ENCODE results near the gene PRKCB.

PRKCB gene

GRCh38 chr16:23847948-23848347 lies 12.2 kb downstream of the PRKCB start:
- Histone ChIP-seq H2AFZ (ENCODE audit: low read depth) (no peak overlapping the region), H3K27me3 (ENCODE audit: insufficient read depth, low read depth) (no peaks in the 10 kb centered on the region), H4K20me1 (ENCODE audit: insufficient read depth) (no peaks in the 10 kb centered on the region), H3K9ac (no peak overlapping the region), H3K4me1 (ENCODE audit: low read depth, poor library complexity, severe bottlenecking) (peaks cover 17% of the 10 kb centered on the region), H3K4me2 (no peak overlapping the region), H3K36me3 (ENCODE audit: insufficient read depth) (no peaks in the 10 kb centered on the region), H3K4me3 (IDR thresholded peaks at IDR 0.05; ENCODE audit: insufficient read depth, low read depth, low read length) (no peak overlapping the region), H3K79me2 (ENCODE audit: insufficient read depth, low read depth) (no peaks in the 10 kb centered on the region), H3K27ac (no peak overlapping the region)
- TF ChIP-seq, protein P1, sequence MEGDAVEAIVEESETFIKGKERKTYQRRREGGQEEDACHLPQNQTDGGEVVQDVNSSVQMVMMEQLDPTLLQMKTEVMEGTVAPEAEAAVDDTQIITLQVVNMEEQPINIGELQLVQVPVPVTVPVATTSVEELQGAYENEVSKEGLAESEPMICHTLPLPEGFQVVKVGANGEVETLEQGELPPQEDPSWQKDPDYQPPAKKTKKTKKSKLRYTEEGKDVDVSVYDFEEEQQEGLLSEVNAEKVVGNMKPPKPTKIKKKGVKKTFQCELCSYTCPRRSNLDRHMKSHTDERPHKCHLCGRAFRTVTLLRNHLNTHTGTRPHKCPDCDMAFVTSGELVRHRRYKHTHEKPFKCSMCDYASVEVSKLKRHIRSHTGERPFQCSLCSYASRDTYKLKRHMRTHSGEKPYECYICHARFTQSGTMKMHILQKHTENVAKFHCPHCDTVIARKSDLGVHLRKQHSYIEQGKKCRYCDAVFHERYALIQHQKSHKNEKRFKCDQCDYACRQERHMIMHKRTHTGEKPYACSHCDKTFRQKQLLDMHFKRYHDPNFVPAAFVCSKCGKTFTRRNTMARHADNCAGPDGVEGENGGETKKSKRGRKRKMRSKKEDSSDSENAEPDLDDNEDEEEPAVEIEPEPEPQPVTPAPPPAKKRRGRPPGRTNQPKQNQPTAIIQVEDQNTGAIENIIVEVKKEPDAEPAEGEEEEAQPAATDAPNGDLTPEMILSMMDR (conservative IDR thresholded peaks at IDR 0.05; ENCODE audit: low read depth, low read length) = no peak

DNA sequence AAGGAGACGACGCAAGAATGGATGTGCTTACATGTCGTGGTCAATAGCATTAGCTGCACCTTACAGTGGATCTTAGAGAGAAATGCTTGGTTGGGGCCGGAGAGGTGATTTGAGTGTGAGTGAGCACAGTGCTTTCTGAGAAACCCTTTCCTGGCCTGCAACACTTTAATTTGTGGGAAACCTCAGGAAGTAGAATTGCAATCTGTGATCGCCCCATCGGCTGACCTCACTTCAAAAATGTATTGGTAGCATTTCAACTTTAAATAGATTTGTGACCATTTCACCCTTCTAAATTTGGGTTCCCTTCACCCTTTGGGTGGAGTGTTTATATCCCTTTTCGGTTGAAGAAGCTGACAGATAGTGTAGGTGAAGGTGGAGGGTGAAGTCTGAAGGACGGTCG lies 13.2 kb downstream of the PRKCB start:
- H3K27me3 ChIP-seq (ENCODE audit: insufficient read depth, low read depth) = no peaks in the 10 kb centered on the region
- H3K4me1 ChIP-seq (ENCODE audit: low read depth, poor library complexity, severe bottlenecking) = peaks cover 17% of the 10 kb centered on the region
- no peak overlapping the region for H3K4me2 ChIP-seq
- H4K20me1 ChIP-seq (ENCODE audit: insufficient read depth) = no peaks in the 10 kb centered on the region
- H3K4me3 ChIP-seq (IDR thresholded peaks at IDR 0.05; ENCODE audit: insufficient read depth, low read depth, low read length) = no peak overlapping the region
- no peak overlapping the region for H2AFZ ChIP-seq (ENCODE audit: low read depth)
- TF ChIP-seq, protein P1 (conservative IDR thresholded peaks at IDR 0.05; ENCODE audit: low read depth, low read length) = no peak
- H3K36me3 ChIP-seq (ENCODE audit: insufficient read depth) = no peaks in the 10 kb centered on the region
- H3K27ac ChIP-seq = no peak overlapping the region
- no peaks in the 10 kb centered on the region for H3K79me2 ChIP-seq (ENCODE audit: insufficient read depth, low read depth)
- no peak overlapping the region for H3K9ac ChIP-seq

- Histone ChIP-seq H3K4me1 (ENCODE audit: low read depth, poor library complexity, severe bottlenecking) (no peaks in the 10 kb centered on the region), H2AFZ (ENCODE audit: low read depth) (no peak overlapping the region), H4K20me1 (ENCODE audit: insufficient read depth) (no peaks in the 10 kb centered on the region), H3K27ac (no peak overlapping the region), H3K4me2 (no peak overlapping the region), H3K36me3 (ENCODE audit: insufficient read depth) (no peaks in the 10 kb centered on the region), H3K79me2 (ENCODE audit: insufficient read depth, low read depth) (no peaks in the 10 kb centered on the region), H3K4me3 (IDR thresholded peaks at IDR 0.05; ENCODE audit: insufficient read depth, low read depth, low read length) (no peak overlapping the region), H3K27me3 (ENCODE audit: insufficient read depth, low read depth) (no peaks in the 10 kb centered on the region), H3K9ac (no peak overlapping the region)
- TF ChIP-seq, protein P1 (conservative IDR thresholded peaks at IDR 0.05; ENCODE audit: low read depth, low read length) = no peak
Measured at GRCh38 chr16:23852794-23853562, 17.2 kb downstream of the PRKCB start.

- Histone ChIP-seq H3K36me3 (ENCODE audit: insufficient read depth) (no peaks in the 10 kb centered on the region), H3K27me3 (ENCODE audit: insufficient read depth, low read depth) (no peaks in the 10 kb centered on the region), H3K4me3 (IDR thresholded peaks at IDR 0.05; ENCODE audit: insufficient read depth, low read depth, low read length) (no peak overlapping the region), H3K4me2 (no peak overlapping the region), H3K79me2 (ENCODE audit: insufficient read depth, low read depth) (no peaks in the 10 kb centered on the region), H2AFZ (ENCODE audit: low read depth) (no peak overlapping the region), H3K27ac (no peak overlapping the region), H3K9ac (no peak overlapping the region), H4K20me1 (ENCODE audit: insufficient read depth) (no peaks in the 10 kb centered on the region), H3K4me1 (ENCODE audit: low read depth, poor library complexity, severe bottlenecking) (no peaks in the 10 kb centered on the region)
- TF ChIP-seq, protein P1 (conservative IDR thresholded peaks at IDR 0.05; ENCODE audit: low read depth, low read length) = no peak
Measured at GRCh38 chr16:23855010-23855409, 19.2 kb downstream of the PRKCB start.
